ENCODE results near the gene HLA-DPB1.

The HLA-DPB1 gene

GRCh38 chr6:33075568-33076405 lies at the start of gene HLA-DPB1:
HLA-DPB1 (plus strand) TSS chr6:33075990; CDS start chr6:33076042, 52 bp downstream.
- no peak for TF ChIP-seq CTCF (IDR thresholded peaks at IDR 0.05; ENCODE audit: insufficient read depth, low read length, missing control alignments)
- ChIA-PET CTCF (interaction anchor here (1.4 kb wide), 1 partner anchor 61 kb away, joined by 4 read pairs; no protein-coding TSS in a partner anchor), POLR2A (interaction anchor here (1.1 kb wide), 1 partner anchor 104 kb away, joined by 4 read pairs; no protein-coding TSS in a partner anchor)
- DNase-seq (ENCODE audit: low read depth, low spot score): no peak
- no peak within 1 kb of the TSS for H3K4me3 ChIP-seq (ENCODE audit: low read depth, low read length)

GRCh38 chr6:33028220-33028849 lies 47.5 kb upstream of the HLA-DPB1 start:
- no peak overlapping the region for H3K4me3 ChIP-seq (ENCODE audit: low read depth, low read length)
- TF ChIP-seq CTCF (IDR thresholded peaks at IDR 0.05; ENCODE audit: insufficient read depth, low read length, missing control alignments): no peak
- ChIA-PET POLR2A (no interaction called here), CTCF (interaction anchor here (1.2 to 2.0 kb wide), 3 partner anchors 13 to 55 kb away, joined by 3 to 13 read pairs (median 4); no protein-coding TSS in a partner anchor)
- no peak for DNase-seq (ENCODE audit: low read depth, low spot score)

GRCh38 chr6:33029328-33030184 lies 46.2 kb upstream of the HLA-DPB1 start:
- CTCF ChIA-PET: interaction anchor here (1.2 to 2.0 kb wide), 3 partner anchors 14 to 54 kb away, joined by 3 to 13 read pairs (median 4); no protein-coding TSS in a partner anchor
- TF ChIP-seq CTCF (IDR thresholded peaks at IDR 0.05; ENCODE audit: insufficient read depth, low read length, missing control alignments): no peak
- DNase-seq (ENCODE audit: low read depth, low spot score): no peak
- H3K4me3 ChIP-seq (ENCODE audit: low read depth, low read length): no peak overlapping the region
- POLR2A ChIA-PET: no interaction called here

- no peak overlapping the region for H3K4me3 ChIP-seq (ENCODE audit: low read depth, low read length)
- ChIA-PET POLR2A (no interaction called here), CTCF (no interaction called here)
- DNase-seq (ENCODE audit: low read depth, low spot score): no peak
- no peak for TF ChIP-seq CTCF (IDR thresholded peaks at IDR 0.05; ENCODE audit: insufficient read depth, low read length, missing control alignments)
These were observed 45.5 kb upstream of the HLA-DPB1 start for GRCh38 chr6:33030245-33030644.

GRCh38 chr6:33034554-33034953 lies 41.2 kb upstream of the HLA-DPB1 start:
- no peak overlapping the region for H3K4me3 ChIP-seq (ENCODE audit: low read depth, low read length)

More at GRCh38 chr6:33034554-33034953, 41.2 kb upstream of the HLA-DPB1 start:
- DNase-seq (ENCODE audit: low read depth, low spot score): no peak
- CTCF ChIA-PET: interaction anchor here (2.5 kb wide), 1 partner anchor 18 kb away, joined by 14 read pairs; no protein-coding TSS in a partner anchor
- no peak for TF ChIP-seq CTCF (IDR thresholded peaks at IDR 0.05; ENCODE audit: insufficient read depth, low read length, missing control alignments)
- POLR2A ChIA-PET: no interaction called here

Measured in AG04449 (cell line).